Upper lobe of right lung (tissue), 1 donor: ENCODE results near the gene ITGAE. TPM values are rescaled to one million over a fixed set of nuclear protein-coding genes. Genes with fewer than 3 reads are reported as not detected.

Experiments used
- ATAC-seq: fragments of 200-7000 bp; cut with Tn5 transposase; one replicate; pipeline ENCODE4 v1.9.1; 2020; ENCODE audit warnings: mild to moderate bottlenecking, moderate library complexity
- DNase-seq: peaks from one replicate; pipeline ENCODE4 v3.0.0-alpha.2; 2020
- H3K27ac ChIP-seq: fragments of 200-600 bp; one replicate; pipeline ENCODE4 v1.8.0; 2022
- H3K27me3 ChIP-seq: fragments of 200-600 bp; one replicate; pipeline ENCODE4 v1.8.0; 2022; ENCODE audit warnings: mild to moderate bottlenecking
- H3K36me3 ChIP-seq: fragments of 200-600 bp; one replicate; pipeline ENCODE4 v1.8.0; 2022
- H3K4me1 ChIP-seq: fragments of 200-600 bp; one replicate; pipeline ENCODE4 v1.8.0; 2022
- H3K4me3 ChIP-seq: fragments of 200-600 bp; one replicate; pipeline ENCODE4 v1.8.0; 2022; ENCODE audit warnings: mild to moderate bottlenecking
- H3K9me3 ChIP-seq: fragments of 200-600 bp; one replicate; pipeline ENCODE4 v1.8.0; 2022
- CTCF ChIP-seq: fragments of 200-600 bp; IDR thresholded peaks from one replicate; pipeline ENCODE4 v1.8.0; 2022; ENCODE audit warnings: antibody characterized with exemption
- intact Hi-C: fragments of 100-400 bp; cut with DNase I; formaldehyde crosslinking; loops from one replicate; pipeline ENCODE4 v1.11.0; 2022
- total RNA-seq: library from RNA; stranded (reverse); fragmentation: NEBNext Ultra II Directional; extraction: Animal tissue kit (Norgen Biotek cat#: 25700); gene quantifications from one replicate; pipeline ENCODE4 v1.2.1, GENCODE V29; 2021
- donor health status: DM: no; HTN: yes; CAD: no; lungs with severe emphysema.

Gene ITGAE
- total RNA-seq, 1 donor from 2014 or later: 24.2 TPM

- Histone ChIP-seq H3K27me3 (peaks cover 44% of the 10 kb centered on the region), H3K36me3 (no peaks in the 10 kb centered on the region), H3K4me1 (peaks cover 7% of the 10 kb centered on the region), H3K4me3 (no peak overlapping the region), H3K9me3 (no peaks in the 10 kb centered on the region), H3K27ac (no peak overlapping the region)
- ATAC-seq: peak; percentile 8
- intact Hi-C loops: no loop called here
- TF ChIP-seq CTCF: no peak
- no peak for DNase-seq
These were observed 110.8 kb downstream of the ITGAE start for GRCh38 chr17:3690094-3690715.

GRCh38 chr17:3689262-3690093, 111.5 kb downstream of the ITGAE start:
- intact Hi-C loops: no loop called here
- Histone ChIP-seq H3K4me3 (no peak overlapping the region), H3K27me3 (peaks cover 42% of the 10 kb centered on the region), H3K27ac (no peak overlapping the region), H3K4me1 (no peaks in the 10 kb centered on the region), H3K36me3 (no peaks in the 10 kb centered on the region), H3K9me3 (no peaks in the 10 kb centered on the region)
- DNase-seq: no peak
- TF ChIP-seq CTCF: no peak
- peak; percentile 27 for ATAC-seq

GRCh38 chr17:3688852-3689261, 112.1 kb downstream of the ITGAE start:
- H3K27me3 ChIP-seq: peaks cover 47% of the 10 kb centered on the region
- no peak overlapping the region for H3K4me3 ChIP-seq
- no peaks in the 10 kb centered on the region for H3K4me1 ChIP-seq
- DNase-seq (no peak), ATAC-seq (peak; percentile 11)
- H3K36me3 ChIP-seq: no peaks in the 10 kb centered on the region
- intact Hi-C loops: no loop called here
- H3K27ac ChIP-seq: no peak overlapping the region
- TF ChIP-seq CTCF: no peak
- no peaks in the 10 kb centered on the region for H3K9me3 ChIP-seq

- peaks cover 42% of the 10 kb centered on the region for H3K27me3 ChIP-seq
These were observed 112.9 kb downstream of the ITGAE start for GRCh38 chr17:3688027-3688553.

GRCh38 chr17:3685174-3685573, 115.8 kb downstream of the ITGAE start:
- Histone ChIP-seq H3K4me1 (no peaks in the 10 kb centered on the region), H3K27me3 (peaks cover 31% of the 10 kb centered on the region), H3K36me3 (no peaks in the 10 kb centered on the region), H3K9me3 (no peaks in the 10 kb centered on the region), H3K27ac (no peak overlapping the region), H3K4me3 (no peak overlapping the region)
- intact Hi-C loops: no loop called here
- ATAC-seq (no peak), DNase-seq (no peak)
- no peak for TF ChIP-seq CTCF

More at GRCh38 chr17:3688027-3688553, 112.9 kb downstream of the ITGAE start:
- intact Hi-C loops: no loop called here
- Histone ChIP-seq H3K4me3 (no peak overlapping the region), H3K9me3 (no peaks in the 10 kb centered on the region), H3K4me1 (no peaks in the 10 kb centered on the region), H3K36me3 (no peaks in the 10 kb centered on the region), H3K27ac (no peak overlapping the region)
- no peak for TF ChIP-seq CTCF
- no peak for ATAC-seq
- no peak for DNase-seq
